ENCODE measurements around the gene SHCBP1. TPM values are rescaled to one million over a fixed set of nuclear protein-coding genes. Genes with fewer than 3 reads are reported as not detected.

Gene SHCBP1
- total RNA-seq, 1 donor from 2014 or later = 5.4 TPM

- TF ChIP-seq, protein P1, sequence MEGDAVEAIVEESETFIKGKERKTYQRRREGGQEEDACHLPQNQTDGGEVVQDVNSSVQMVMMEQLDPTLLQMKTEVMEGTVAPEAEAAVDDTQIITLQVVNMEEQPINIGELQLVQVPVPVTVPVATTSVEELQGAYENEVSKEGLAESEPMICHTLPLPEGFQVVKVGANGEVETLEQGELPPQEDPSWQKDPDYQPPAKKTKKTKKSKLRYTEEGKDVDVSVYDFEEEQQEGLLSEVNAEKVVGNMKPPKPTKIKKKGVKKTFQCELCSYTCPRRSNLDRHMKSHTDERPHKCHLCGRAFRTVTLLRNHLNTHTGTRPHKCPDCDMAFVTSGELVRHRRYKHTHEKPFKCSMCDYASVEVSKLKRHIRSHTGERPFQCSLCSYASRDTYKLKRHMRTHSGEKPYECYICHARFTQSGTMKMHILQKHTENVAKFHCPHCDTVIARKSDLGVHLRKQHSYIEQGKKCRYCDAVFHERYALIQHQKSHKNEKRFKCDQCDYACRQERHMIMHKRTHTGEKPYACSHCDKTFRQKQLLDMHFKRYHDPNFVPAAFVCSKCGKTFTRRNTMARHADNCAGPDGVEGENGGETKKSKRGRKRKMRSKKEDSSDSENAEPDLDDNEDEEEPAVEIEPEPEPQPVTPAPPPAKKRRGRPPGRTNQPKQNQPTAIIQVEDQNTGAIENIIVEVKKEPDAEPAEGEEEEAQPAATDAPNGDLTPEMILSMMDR (IDR thresholded peaks at IDR 0.05; ENCODE audit: unreplicated experiment) = no peak
- Mint-ChIP-seq H3K4me3 (ENCODE audit: unreplicated experiment) (no peak overlapping the region), H3K36me3 (ENCODE audit: low read depth, unreplicated experiment) (peaks cover 7% of the 10 kb centered on the region), H3K27ac (ENCODE audit: unreplicated experiment) (no peak overlapping the region), H3K27me3 (ENCODE audit: unreplicated experiment) (peaks cover 2% of the 10 kb centered on the region), H3K9me3 (ENCODE audit: unreplicated experiment) (no peaks in the 10 kb centered on the region), H3K4me1 (ENCODE audit: unreplicated experiment) (peaks cover 5% of the 10 kb centered on the region)
- DNase-seq (ENCODE audit: low spot score) = no peak
Measured at GRCh38 chr16:46612121-46612520, 9.1 kb downstream of the SHCBP1 start.

GRCh38 chr16:46607529-46607928 is 13.7 kb downstream of the SHCBP1 start:
- Mint-ChIP-seq H3K27ac (ENCODE audit: unreplicated experiment) (no peak overlapping the region), H3K36me3 (ENCODE audit: low read depth, unreplicated experiment) (peaks cover 4% of the 10 kb centered on the region), H3K4me3 (ENCODE audit: unreplicated experiment) (no peak overlapping the region), H3K9me3 (ENCODE audit: unreplicated experiment) (no peaks in the 10 kb centered on the region), H3K4me1 (ENCODE audit: unreplicated experiment) (no peaks in the 10 kb centered on the region), H3K27me3 (ENCODE audit: unreplicated experiment) (no peaks in the 10 kb centered on the region)
- DNase-seq (ENCODE audit: low spot score) = no peak
- TF ChIP-seq, protein P1 (IDR thresholded peaks at IDR 0.05; ENCODE audit: unreplicated experiment) = no peak

GRCh38 chr16:46606231-46606630 is 14.9 kb downstream of the SHCBP1 start:
- Mint-ChIP-seq H3K36me3 (ENCODE audit: low read depth, unreplicated experiment) (peaks cover 4% of the 10 kb centered on the region), H3K4me1 (ENCODE audit: unreplicated experiment) (no peaks in the 10 kb centered on the region), H3K27ac (ENCODE audit: unreplicated experiment) (no peak overlapping the region)

GRCh38 chr16:46591257-46591656 is 29.9 kb downstream of the SHCBP1 start:
- H3K4me1 Mint-ChIP-seq (ENCODE audit: unreplicated experiment) = no peaks in the 10 kb centered on the region
- no peak for DNase-seq (ENCODE audit: low spot score)
- peaks cover 9% of the 10 kb centered on the region for H3K36me3 Mint-ChIP-seq (ENCODE audit: low read depth, unreplicated experiment)
- peaks cover under 1% of the 10 kb centered on the region for H3K9me3 Mint-ChIP-seq (ENCODE audit: unreplicated experiment)
- no peaks in the 10 kb centered on the region for H3K27me3 Mint-ChIP-seq (ENCODE audit: unreplicated experiment)
- no peak overlapping the region for H3K27ac Mint-ChIP-seq (ENCODE audit: unreplicated experiment)
- TF ChIP-seq, protein P1 (IDR thresholded peaks at IDR 0.05; ENCODE audit: unreplicated experiment) = no peak
- H3K4me3 Mint-ChIP-seq (ENCODE audit: unreplicated experiment) = no peak overlapping the region

More at GRCh38 chr16:46606231-46606630, 14.9 kb downstream of the SHCBP1 start:
- TF ChIP-seq, protein P1 (IDR thresholded peaks at IDR 0.05; ENCODE audit: unreplicated experiment) = no peak
- Mint-ChIP-seq H3K9me3 (ENCODE audit: unreplicated experiment) (no peaks in the 10 kb centered on the region), H3K4me3 (ENCODE audit: unreplicated experiment) (no peak overlapping the region), H3K27me3 (ENCODE audit: unreplicated experiment) (no peaks in the 10 kb centered on the region)
- no peak for DNase-seq (ENCODE audit: low spot score)

- Mint-ChIP-seq H3K27me3 (ENCODE audit: unreplicated experiment) (no peaks in the 10 kb centered on the region), H3K27ac (ENCODE audit: unreplicated experiment) (no peak overlapping the region), H3K4me3 (ENCODE audit: unreplicated experiment) (no peak overlapping the region), H3K36me3 (ENCODE audit: low read depth, unreplicated experiment) (peaks cover 15% of the 10 kb centered on the region), H3K4me1 (ENCODE audit: unreplicated experiment) (peaks cover 11% of the 10 kb centered on the region), H3K9me3 (ENCODE audit: unreplicated experiment) (peaks cover 7% of the 10 kb centered on the region)
- DNase-seq (ENCODE audit: low spot score) = no peak
- TF ChIP-seq, protein P1 (IDR thresholded peaks at IDR 0.05; ENCODE audit: unreplicated experiment) = no peak
Measured at GRCh38 chr16:46586011-46586577, 35.1 kb downstream of the SHCBP1 start.

All from endothelial cell (in vitro differentiated cells).